SK-N-SH treated with all-trans-retinoic acid at 6 μM for 48 hours (cell line): Measurements from ENCODE around the gene SH3TC2.

Source experiments
- ARNTL ChIP-seq: fragments of 450-650 bp; formaldehyde crosslinking; IDR thresholded peaks from 2 replicates; pipeline ENCODE4 v1.5.0; 2020; ENCODE audit warnings: low read depth, mild to moderate bottlenecking, moderate library complexity, borderline replicate concordance
- GLIS3 ChIP-seq: fragments of 250-450 bp; sonication (Bioruptor Pico); IDR thresholded peaks from 2 replicates; pipeline ENCODE4 v1.5.0; 2020; ENCODE audit warnings: mild to moderate bottlenecking, moderate library complexity
- PATZ1 ChIP-seq: fragments of 250-450 bp; sonication (Bioruptor Pico); IDR thresholded peaks from 2 replicates; pipeline ENCODE4 v1.8.0; 2020; ENCODE audit warnings: mild to moderate bottlenecking, moderate library complexity, borderline replicate concordance
- RARB ChIP-seq: fragments of 250-450 bp; sonication (Bioruptor Pico); IDR thresholded peaks from 2 replicates; pipeline ENCODE4 v1.8.0; 2021; ENCODE audit warnings: mild to moderate bottlenecking, moderate library complexity
- SNAI2 ChIP-seq: fragments of 250-450 bp; sonication (Bioruptor Pico); IDR thresholded peaks from 2 replicates; pipeline ENCODE4 v1.5.0; 2020; ENCODE audit warnings: mild to moderate bottlenecking, moderate library complexity

- TF ChIP-seq ARNTL (CRISPR knock-in tag) = no peak
- TF ChIP-seq PATZ1 = no peak
- TF ChIP-seq SNAI2 (CRISPR knock-in tag) = no peak
- TF ChIP-seq GLIS3 (CRISPR knock-in tag) = no peak
- no peak for TF ChIP-seq RARB (CRISPR knock-in tag)
Measured at GRCh38 chr5:149110406-149110805, 47.5 kb upstream of the SH3TC2 start.
